HG02870 (cell line): ENCODE results near the gene MIB2.
A peak's percentile ranks its signal among the peaks of the same experiment; 100 is the strongest.
"Not testable (repeated sequence)": the region's sequence is repeated elsewhere in the genome, so short reads cannot be mapped to it uniquely, and the experiment has no call there.

Experiments
- ATAC-seq: cut with Tn5 transposase; IDR thresholded peaks from one replicate; pipeline ENCODE4 v1.9.1; 2021; ENCODE audit warnings: mild to moderate bottlenecking, moderate library complexity; ENCODE audit not compliant: unreplicated experiment

Gene MIB2

DNA sequence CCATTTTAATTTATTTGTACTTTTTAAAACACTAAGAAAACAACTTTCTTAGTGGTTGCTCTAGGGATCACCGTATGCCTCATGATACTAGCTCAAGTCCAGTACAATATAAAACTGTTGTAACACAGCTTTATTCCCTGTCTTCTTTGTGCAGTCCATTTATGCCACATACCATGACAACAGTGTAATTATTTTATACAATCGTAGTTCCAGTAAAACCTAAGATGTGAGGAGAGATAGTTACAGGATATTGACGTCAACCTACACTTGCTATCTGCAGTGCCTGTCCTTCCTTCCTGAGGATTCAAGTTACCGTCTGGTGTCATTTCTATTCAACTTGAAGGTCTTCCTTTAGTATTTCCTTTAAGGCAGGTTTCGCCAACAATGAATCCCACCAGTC, 31.0 kb downstream of the MIB2 start:
- not testable (repeated sequence) for ATAC-seq

DNA sequence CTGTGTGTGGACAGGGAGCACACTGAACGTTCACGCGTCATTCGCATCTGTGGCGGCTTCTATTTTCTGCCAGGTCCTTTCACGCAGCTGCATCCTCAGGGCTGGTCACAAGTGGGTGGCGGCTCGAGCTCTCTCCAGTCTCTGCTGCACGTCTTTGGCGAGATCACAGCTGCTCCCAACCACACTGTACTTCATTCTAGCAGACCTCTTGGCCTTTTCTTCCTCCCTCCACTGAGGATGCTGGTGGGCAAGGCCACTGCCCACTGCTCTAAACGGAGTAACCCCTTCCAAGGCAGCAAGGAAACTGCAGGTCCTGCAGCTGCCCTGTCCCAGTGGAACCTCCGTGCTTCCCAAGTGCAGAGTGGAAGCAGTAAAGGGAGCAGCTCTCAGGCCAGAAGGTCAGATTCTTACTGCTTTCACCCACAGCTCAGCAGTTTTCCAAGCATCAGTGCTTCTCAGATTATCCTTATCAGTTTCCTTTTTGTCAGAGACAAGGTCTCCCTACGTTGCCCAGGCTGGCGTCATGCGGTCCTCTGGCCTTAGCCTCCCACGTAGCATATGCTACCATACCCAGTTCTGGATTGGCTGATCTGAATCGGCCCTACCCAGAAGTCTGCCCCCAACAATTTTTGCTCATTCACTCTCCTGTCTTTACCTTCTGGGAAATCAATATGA, 32.4 kb downstream of the MIB2 start:
- ATAC-seq, result not testable (repeated sequence)

DNA sequence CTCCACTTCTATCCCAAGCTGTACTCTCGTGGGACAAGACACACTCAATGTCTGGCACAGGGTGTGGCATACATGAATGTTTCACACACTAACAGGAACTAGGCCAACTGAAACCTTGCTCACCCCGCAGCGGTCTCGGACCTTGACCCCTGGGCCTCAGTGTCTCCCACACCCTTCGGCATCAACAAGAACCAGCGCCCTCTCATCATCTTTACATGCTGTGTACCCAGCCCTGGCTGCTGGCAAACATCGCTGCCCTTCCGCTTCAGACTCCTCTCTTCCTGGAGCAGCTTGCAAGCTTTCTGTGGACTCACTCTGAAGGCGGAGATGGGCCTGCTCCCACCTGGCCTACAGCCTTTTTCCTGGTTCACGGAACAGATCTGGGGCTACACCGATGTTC, 33.0 kb downstream of the MIB2 start:
- ATAC-seq, result not testable (repeated sequence)

DNA sequence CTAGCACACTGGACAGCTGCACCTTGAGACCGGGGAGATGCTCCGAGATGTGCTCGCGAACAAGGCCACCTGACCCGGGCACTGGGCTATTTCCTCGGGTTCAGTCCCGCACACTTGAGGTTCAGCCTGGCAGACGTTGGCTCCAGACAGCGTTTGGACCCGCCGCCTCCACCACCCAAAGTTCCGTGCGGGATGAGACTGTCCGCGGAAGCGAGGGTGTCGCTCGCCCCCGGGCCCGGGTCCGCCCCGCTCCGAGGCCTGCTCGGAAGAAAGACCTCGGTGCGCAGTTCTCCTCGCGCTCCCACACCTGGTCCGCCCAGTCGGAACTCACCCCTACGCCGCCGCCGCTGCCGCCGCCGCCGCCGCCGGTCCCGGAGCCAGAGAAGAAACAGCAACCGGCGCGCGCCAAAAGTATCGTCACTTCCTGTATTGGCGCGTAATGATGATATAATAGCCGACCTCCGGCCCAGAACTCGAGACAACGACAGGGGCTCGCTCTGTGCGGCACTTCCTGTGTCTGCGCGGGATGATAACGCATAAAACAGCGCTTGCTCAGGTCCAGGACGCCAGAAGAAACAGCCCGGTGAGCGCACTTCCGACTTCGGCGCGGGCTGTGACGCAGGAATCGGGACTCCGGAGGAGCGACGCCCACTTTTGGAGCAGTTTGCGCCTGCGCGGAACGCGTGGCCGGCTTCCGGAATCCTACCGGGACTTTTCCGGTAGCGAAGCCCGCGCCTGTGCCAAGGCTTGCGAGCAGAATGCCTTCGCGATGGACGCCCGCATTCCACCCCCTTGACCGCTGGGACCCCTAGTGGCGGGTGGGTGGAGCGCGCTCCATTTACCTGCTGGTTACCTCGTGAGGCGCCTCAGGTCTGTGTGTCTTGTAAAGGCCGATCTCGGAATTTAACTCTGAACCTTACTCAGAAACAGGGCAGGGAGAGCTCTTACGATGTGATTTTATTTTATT, 43.6 kb downstream of the MIB2 start, which contains the start of gene CDK11B:
CDK11B (minus strand) TSS at position 422 of the 967 bp plus-strand sequence. CDS start 1,519 bp downstream, outside the sequence.
- peak; percentile 81 for ATAC-seq

DNA sequence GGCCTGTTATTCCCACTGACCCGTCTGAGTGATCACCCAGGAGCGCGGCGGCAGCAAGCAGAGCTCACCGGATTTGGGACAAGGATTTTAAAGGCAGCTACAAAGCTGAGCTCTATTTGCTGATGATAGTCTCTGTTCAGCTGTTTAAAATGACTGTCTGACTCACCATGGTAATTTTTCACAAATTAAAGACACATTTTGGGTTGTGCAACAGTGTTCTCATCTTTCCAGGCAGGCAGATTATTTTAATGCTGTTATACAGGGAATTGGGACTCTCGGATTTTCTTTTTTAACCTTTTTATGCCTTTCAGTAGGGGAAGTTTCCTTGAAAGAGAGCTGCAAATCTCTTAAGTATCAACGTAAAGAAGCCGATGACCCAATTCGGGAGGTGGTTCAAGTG, 47.1 kb downstream of the MIB2 start:
- ATAC-seq, result not testable (repeated sequence)

DNA sequence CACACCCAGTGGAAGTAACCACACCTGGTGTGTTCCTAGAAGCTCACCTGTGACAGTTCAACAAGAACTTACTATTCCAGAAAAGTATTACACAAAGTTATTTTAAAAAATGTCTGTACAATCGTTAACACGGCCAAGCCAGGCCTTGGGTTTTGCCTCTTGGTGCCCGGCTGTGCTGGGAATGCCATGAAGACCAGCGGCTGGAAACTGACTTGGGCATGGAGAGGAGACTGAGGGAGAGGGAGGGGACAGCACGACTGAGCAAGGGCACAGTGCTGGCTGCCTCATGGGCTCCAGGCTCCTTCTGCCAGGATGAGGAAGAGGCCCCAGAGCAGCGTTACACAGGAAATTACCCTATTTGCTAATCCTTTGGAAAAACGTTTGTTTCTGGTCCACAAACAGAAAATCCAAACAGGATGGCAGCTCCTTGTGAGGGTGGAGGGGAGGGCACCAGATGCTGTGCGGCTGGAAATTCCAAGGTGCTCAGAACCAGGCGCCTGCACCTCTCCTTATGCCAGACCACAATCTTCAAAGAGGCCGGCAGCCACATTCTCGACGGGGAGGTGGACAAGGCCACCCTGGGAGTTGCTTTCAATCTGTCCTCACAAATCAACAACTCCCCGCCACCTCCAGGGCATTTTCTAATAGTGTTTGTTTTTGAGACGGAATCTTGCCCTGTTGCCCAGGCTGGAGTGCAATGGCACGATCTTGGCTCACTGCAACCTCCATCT, 47.7 kb downstream of the MIB2 start:
- ATAC-seq, result not testable (repeated sequence)

DNA sequence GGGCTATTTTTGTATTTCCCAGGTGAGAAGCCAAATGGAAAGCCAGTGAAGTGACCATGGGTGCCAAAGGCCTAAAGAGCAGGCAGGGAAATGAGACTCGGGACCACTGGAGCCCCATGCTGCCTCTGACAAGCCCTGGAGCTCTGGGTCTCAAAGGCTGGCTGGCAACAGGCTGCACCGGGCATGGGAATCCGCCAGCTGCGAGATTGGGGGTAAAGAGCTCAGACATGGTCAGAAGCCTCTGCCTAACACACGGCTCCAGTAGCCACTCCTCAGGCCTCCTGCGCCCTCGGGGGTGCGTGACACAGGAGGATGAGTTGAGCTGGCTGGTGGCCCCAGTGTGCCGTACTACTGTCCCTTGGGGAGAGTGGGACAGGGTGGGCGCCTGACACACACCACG, 49.0 kb downstream of the MIB2 start:
- not testable (repeated sequence) for ATAC-seq

DNA sequence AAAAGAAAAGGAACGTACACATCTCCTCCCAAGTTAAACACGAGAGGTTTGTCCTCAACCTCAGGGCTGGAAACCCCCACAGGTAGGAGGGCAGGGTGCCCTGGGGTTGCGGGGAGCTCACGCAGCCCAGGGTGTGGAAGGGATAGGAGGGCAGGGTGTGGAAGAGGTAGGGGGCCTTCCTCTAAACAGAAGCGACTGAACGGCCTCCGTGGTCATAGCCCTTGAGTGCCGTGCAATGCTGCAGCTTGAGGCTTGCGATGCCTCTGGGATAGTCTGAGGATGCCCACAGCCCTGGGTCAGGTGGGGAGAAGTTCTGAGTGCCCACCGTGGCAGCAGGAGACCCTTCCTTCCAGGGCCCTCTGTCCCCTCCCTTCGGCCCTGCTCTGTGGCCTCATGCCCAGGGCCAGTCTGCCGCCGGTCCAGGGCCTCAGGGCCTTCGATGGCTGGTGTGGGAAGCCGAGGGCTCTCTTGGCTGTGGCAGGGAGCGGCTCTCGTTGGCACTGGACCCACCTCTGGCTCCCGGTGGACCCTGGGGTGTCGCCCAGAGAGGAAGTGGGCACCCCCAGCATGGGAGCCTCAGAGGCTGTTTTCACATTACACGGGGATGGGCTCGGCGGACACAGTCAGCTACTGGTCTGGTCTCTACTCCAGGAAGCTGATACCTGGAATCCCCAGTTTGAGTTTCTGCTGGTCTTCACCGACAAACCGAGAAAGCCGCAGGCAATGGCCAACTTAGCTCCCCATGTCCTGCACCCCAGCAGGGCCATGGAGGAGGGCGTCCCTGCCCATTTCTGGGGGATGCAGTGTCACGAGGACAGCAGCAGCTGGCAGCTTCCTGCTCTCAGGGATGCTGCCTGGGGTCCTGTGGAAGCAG, 49.9 kb downstream of the MIB2 start:
- no peak for ATAC-seq

GRCh38 chr1:1665815-1666251, 50.5 kb downstream of the MIB2 start:
- ATAC-seq, result no peak

GRCh38 chr1:1666526-1666925, 51.2 kb downstream of the MIB2 start:
- no peak for ATAC-seq

GRCh38 chr1:1669468-1670440, 54.5 kb downstream of the MIB2 start:
- no peak for ATAC-seq

- ATAC-seq, result no peak
Observed at GRCh38 chr1:1670866-1671265, 55.6 kb downstream of the MIB2 start.

- ATAC-seq, result no peak
Observed at GRCh38 chr1:1671365-1672119, 56.2 kb downstream of the MIB2 start.

- no peak for ATAC-seq
Observed at GRCh38 chr1:1672181-1672965, 57.1 kb downstream of the MIB2 start.

GRCh38 chr1:1674806-1675205, 59.5 kb downstream of the MIB2 start:
- not testable (repeated sequence) for ATAC-seq

GRCh38 chr1:1675218-1675617, 59.9 kb downstream of the MIB2 start:
- not testable (repeated sequence) for ATAC-seq

GRCh38 chr1:1676087-1676486, 60.8 kb downstream of the MIB2 start:
- not testable (repeated sequence) for ATAC-seq
